Tibial nerve (tissue), 4 donors: ENCODE measurements around the gene GRIN2A. TPM values are rescaled to one million over a fixed set of nuclear protein-coding genes. Genes with fewer than 3 reads are reported as not detected.

ENCODE experiments used
- DNase-seq, 2 donors: peaks; one replicate each; pipeline ENCODE4 v3.0.0-alpha.2; 2019; ENCODE audit warnings: low spot score in 2 of 2
- H3K27ac ChIP-seq, 4 donors: fragments of 200-600 bp; sonication (generic) in 3 of 4; one replicate each; pipeline ENCODE4 v1.5.1; 2017 to 2019; ENCODE audit warnings: mild to moderate bottlenecking in 1 of 4
- H3K27me3 ChIP-seq, 2 donors: fragments of 200-600 bp; sonication (generic) in 1 of 2; one replicate each; pipeline versions ENCODE4 v1.5.1 to v1.6.0; 2017 to 2019
- H3K36me3 ChIP-seq, 3 donors: fragments of 200-600 bp; sonication (generic); one replicate each; pipeline ENCODE4 v1.5.1; 2018 to 2019
- H3K4me1 ChIP-seq, 4 donors: fragments of 200-600 bp; sonication (generic) in 3 of 4; one replicate each; pipeline ENCODE4 v1.5.1; 2017 to 2019
- H3K4me3 ChIP-seq, 4 donors: fragments of 200-600 bp; sonication (generic) in 3 of 4; one replicate each; pipeline ENCODE4 v1.5.1; 2017 to 2019; ENCODE audit warnings: mild to moderate bottlenecking in 1 of 4, moderate library complexity in 1 of 4
- H3K9me3 ChIP-seq, 4 donors: fragments of 200-600 bp; sonication (generic) in 3 of 4; one replicate each; pipeline ENCODE4 v1.5.1; 2017 to 2019
- EP300 ChIP-seq, 2 donors: sonication (generic); formaldehyde crosslinking; IDR thresholded peaks; one replicate each; pipeline ENCODE4 v1.6.1; 2017; ENCODE audit warnings: antibody characterized with exemption in 2 of 2, mild to moderate bottlenecking in 1 of 2
- POLR2A ChIP-seq, 2 donors: fragments of 450-650 bp; IDR thresholded peaks; one replicate each; pipeline ENCODE4 v1.6.1; 2017; ENCODE audit warnings: antibody characterized with exemption in 2 of 2, mild to moderate bottlenecking in 2 of 2, moderate library complexity in 2 of 2
- WGBS, 2 donors: methylation state at CpG; one replicate each; pipeline ENCODE4 v1.1.5; 2018; 5-methylcytosine and 5-hydroxymethylcytosine counted together
- total RNA-seq, 4 donors: library from RNA; depleted of rRNA; stranded (reverse); fragments of >200 nt; gene quantifications; one replicate each; pipeline ENCODE4 v1.1.0, GENCODE V29; 2016
- TF ChIP-seq, protein P1 (sequence below), 5 experiments: fragments of 200-600 bp in 3 of 5; fragments of 450-650 bp in 2 of 5; sonication (generic) in 3 of 5; IDR thresholded peaks; one replicate each; pipeline ENCODE4 v1.5.1; 2016 to 2019; ENCODE audit warnings: antibody characterized with exemption in 5 of 5, mild to moderate bottlenecking in 3 of 5, moderate library complexity in 2 of 5

The GRIN2A gene
- total RNA-seq, 4 donors from 2014 or later = under 0.01 to 0.44 (median 0.39) TPM; not detected in 1

DNA sequence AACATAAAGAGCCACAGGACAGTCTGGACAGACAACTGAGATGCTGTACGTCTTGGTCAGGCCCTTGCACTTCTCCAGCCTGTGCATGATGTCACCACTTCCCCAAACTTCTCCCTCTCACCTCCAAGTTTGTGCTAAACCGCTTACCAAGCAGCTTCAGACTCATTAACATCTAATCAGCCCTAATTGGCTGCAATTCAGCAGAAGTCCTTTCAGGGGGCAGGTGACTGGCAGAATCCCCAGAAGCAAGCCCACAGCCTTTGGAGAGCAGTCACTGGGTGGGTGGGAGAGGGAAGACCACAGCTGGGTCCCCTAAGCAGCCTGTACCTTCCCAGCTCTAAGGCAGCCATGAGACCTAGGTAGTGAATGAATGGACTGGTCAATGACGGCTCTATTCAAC lies 161.4 kb downstream of the GRIN2A start:
- DNase-seq = no peak
- H3K36me3 ChIP-seq = no peaks in the 10 kb centered on the region
- no peak overlapping the region for H3K4me3 ChIP-seq
- H3K4me1 ChIP-seq = no peaks in the 10 kb centered on the region
- 52 to 62% methylated on average over 3 of the region's 3 CpGs for WGBS, 2 donors
- TF ChIP-seq, protein P1, sequence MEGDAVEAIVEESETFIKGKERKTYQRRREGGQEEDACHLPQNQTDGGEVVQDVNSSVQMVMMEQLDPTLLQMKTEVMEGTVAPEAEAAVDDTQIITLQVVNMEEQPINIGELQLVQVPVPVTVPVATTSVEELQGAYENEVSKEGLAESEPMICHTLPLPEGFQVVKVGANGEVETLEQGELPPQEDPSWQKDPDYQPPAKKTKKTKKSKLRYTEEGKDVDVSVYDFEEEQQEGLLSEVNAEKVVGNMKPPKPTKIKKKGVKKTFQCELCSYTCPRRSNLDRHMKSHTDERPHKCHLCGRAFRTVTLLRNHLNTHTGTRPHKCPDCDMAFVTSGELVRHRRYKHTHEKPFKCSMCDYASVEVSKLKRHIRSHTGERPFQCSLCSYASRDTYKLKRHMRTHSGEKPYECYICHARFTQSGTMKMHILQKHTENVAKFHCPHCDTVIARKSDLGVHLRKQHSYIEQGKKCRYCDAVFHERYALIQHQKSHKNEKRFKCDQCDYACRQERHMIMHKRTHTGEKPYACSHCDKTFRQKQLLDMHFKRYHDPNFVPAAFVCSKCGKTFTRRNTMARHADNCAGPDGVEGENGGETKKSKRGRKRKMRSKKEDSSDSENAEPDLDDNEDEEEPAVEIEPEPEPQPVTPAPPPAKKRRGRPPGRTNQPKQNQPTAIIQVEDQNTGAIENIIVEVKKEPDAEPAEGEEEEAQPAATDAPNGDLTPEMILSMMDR (IDR thresholded peaks at IDR 0.05) = no peak
- no peak for TF ChIP-seq POLR2A (IDR thresholded peaks at IDR 0.05)
- no peak for TF ChIP-seq EP300 (IDR thresholded peaks at IDR 0.05)
- H3K27ac ChIP-seq = no peak overlapping the region
- no peaks in the 10 kb centered on the region for H3K27me3 ChIP-seq
- no peaks in the 10 kb centered on the region for H3K9me3 ChIP-seq

DNA sequence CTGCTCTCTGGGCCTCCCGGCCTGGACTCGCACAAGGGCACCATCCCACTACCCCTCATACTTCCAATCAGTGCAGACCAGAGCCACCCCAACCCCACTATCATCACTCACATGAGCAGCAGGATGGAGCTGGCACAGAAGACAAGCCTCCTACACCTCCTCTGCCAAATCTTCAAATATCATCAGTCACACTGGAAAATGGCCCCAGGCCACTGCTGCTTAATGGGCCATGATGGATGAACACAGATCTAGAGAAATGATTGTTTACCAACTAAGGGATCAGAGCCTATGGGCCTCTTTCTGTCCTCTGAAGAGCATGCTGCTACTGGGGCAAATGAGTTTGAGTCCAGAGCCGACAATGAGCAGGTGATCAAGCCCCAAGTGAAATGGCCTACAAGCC lies 165.5 kb downstream of the GRIN2A start:
- Histone ChIP-seq H3K9me3 (no peaks in the 10 kb centered on the region), H3K27me3 (no peaks in the 10 kb centered on the region), H3K27ac (no peak overlapping the region), H3K4me1 (no peaks in the 10 kb centered on the region), H3K4me3 (no peak overlapping the region), H3K36me3 (no peaks in the 10 kb centered on the region)
- DNase-seq = no peak
- WGBS, 2 donors = 58 to 63% methylated on average over 3 of the region's 3 CpGs
- TF ChIP-seq, protein P1 (IDR thresholded peaks at IDR 0.05) = no peak
- TF ChIP-seq EP300 (IDR thresholded peaks at IDR 0.05) (no peak), POLR2A (IDR thresholded peaks at IDR 0.05) (no peak)

DNA sequence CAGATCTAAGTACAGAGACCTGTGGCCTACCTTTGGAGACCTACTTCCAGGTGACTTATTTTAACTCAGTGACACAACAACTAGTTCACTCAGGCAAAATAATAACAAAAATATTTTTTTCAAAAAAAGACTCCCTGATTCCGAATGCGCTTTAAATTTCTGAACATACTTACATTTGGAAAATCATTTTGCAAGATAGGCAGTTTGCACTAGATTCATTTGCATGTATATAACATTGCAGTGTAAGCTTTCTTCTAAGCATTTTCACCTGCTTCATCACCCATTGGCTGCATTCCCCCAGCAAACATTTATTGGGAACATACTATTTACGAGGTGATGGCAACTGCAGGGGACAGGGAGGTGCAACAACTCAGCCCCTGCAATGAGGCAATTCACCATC lies 166.8 kb downstream of the GRIN2A start:
- no peaks in the 10 kb centered on the region for H3K9me3 ChIP-seq
- TF ChIP-seq, protein P1 (IDR thresholded peaks at IDR 0.05) = no peak
- TF ChIP-seq EP300 (IDR thresholded peaks at IDR 0.05) (no peak), POLR2A (IDR thresholded peaks at IDR 0.05) (no peak)
- H3K27ac ChIP-seq = no peak overlapping the region
- WGBS, 2 donors = 82 to 83% methylated on average over 3 of the region's 3 CpGs
- no peaks in the 10 kb centered on the region for H3K27me3 ChIP-seq
- DNase-seq = no peak
- no peaks in the 10 kb centered on the region for H3K36me3 ChIP-seq
- H3K4me1 ChIP-seq = no peaks in the 10 kb centered on the region
- no peak overlapping the region for H3K4me3 ChIP-seq

DNA sequence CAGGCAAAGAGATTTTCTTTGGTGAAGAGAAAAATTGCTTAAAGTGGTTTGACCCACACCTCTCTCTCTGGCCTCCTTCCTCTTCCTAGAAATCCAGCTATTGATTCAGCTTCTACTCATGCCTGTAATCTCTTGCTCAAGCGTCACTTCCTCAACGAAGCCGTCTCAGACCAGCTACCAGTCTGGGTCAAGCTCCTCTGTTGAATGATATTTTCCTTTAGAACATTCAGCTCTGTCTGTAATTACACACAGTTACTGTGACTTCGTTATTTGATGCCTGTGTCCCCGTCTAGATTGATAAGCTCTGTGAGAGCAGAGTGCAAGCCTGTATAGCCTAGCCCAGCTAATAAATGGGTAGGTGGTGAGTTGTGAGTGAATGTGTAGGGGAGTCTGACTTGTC lies 168.5 kb downstream of the GRIN2A start:
- no peak for TF ChIP-seq EP300 (IDR thresholded peaks at IDR 0.05)
- TF ChIP-seq POLR2A (IDR thresholded peaks at IDR 0.05) = no peak
- TF ChIP-seq, protein P1 (IDR thresholded peaks at IDR 0.05) = no peak
- DNase-seq = no peak
- Histone ChIP-seq H3K36me3 (no peaks in the 10 kb centered on the region), H3K9me3 (no peaks in the 10 kb centered on the region), H3K27ac (no peak overlapping the region), H3K27me3 (no peaks in the 10 kb centered on the region), H3K4me1 (no peaks in the 10 kb centered on the region), H3K4me3 (no peak overlapping the region)
- 57 to 66% methylated on average over 5 of the region's 5 CpGs for whole genome bisulfite sequencing, 2 donors

DNA sequence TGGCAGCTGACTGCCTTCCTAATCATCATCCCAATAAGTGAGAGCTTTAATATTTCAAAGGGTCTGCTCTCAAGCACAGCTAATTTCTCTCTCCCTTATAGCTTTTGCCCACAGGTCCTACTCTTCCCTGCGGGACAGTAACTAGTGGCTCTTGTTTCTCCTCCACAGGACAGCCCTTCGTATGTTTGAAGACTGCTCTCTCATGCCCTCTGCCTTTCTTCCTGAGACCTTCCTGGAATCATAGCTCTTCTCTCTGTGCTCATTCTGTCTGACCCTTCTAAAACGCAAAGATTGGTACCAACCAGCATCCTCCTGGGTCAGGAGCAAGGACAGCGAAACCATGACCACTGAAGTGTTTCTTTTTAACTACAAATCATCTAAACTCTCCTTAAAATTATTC lies 168.9 kb downstream of the GRIN2A start:
- H3K4me1 ChIP-seq = no peaks in the 10 kb centered on the region
- no peak overlapping the region for H3K4me3 ChIP-seq
- no peaks in the 10 kb centered on the region for H3K27me3 ChIP-seq
- 64 to 75% methylated on average over 4 of the region's 4 CpGs for WGBS, 2 donors
- no peaks in the 10 kb centered on the region for H3K36me3 ChIP-seq
- no peaks in the 10 kb centered on the region for H3K9me3 ChIP-seq
- no peak for DNase-seq
- TF ChIP-seq EP300 (IDR thresholded peaks at IDR 0.05) = no peak
- TF ChIP-seq, protein P1 (IDR thresholded peaks at IDR 0.05) = no peak
- TF ChIP-seq POLR2A (IDR thresholded peaks at IDR 0.05) = no peak
- no peak overlapping the region for H3K27ac ChIP-seq
